Measurements from ENCODE around the gene WNT9A.

WNT9A gene

DNA sequence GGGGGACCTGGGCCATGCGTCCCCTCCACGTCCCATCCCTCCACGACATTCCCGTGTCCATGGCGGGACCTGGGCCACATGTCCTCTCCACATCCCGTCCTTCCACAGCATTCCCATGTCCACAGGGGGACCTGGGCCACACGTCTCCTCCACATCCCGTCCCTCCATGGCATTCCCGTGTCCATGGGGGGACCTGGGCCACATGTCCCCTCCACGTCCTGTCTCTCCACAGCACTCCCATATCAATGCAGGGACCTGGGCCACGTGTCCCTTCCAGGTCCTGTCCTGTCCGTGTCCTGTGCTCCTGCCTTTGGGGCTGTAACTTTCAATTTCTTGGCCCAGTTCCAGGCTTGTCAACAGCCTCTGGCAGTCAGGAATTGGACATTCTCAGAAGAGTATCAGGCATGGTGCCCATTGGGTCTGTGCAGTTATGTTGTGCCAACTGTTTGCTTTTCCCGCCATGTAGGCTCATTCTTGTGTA lies 47.1 kb downstream of the WNT9A start:
- no peak for FAIRE-seq
- TF ChIP-seq TAF1 (IDR thresholded peaks at IDR 0.05; ENCODE audit: borderline replicate concordance, low read depth, low read length) (no peak), POLR2A (IDR thresholded peaks at IDR 0.05; ENCODE audit: low read depth, low read length) (no peak), POLR2AphosphoS5 (IDR thresholded peaks at IDR 0.05; ENCODE audit: low read depth, low read length) (no peak)
- DNase-seq (ENCODE audit: insufficient read length): no peak

DNA sequence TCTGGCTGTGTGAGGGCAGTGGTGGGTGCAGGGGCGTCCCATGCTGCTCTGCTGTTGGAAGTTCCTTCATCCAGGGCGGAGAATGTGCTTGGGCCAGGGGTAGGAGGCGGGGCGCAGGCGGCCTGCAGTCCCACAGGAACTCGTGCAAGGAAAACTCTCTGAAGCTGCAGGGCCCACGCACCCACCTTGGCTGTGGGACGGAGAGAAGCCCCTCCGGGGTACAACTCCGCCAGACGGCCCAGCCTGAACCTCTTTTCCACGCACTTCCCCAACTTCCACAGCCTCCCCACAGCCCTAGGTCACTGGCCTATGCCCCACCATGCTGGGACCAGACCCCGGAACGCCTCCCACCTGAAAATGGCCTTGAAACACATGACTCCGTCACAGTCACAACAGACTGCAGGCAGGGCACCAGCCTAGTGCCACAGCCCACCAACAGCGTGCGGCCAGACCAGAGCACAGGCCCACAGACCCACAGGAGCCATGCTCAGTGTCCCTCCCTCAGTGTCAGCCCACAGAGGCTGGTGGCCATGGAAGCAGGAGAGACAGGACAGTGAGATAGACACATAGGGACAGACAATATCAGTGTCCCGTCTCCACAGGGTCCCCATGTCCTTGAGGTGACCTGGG lies 47.8 kb downstream of the WNT9A start:
- DNase-seq (ENCODE audit: insufficient read length) (no peak), FAIRE-seq (no peak)
- no peak for TF ChIP-seq POLR2AphosphoS5 (IDR thresholded peaks at IDR 0.05; ENCODE audit: low read depth, low read length)
- no peak for TF ChIP-seq TAF1 (IDR thresholded peaks at IDR 0.05; ENCODE audit: borderline replicate concordance, low read depth, low read length)
- TF ChIP-seq POLR2A (IDR thresholded peaks at IDR 0.05; ENCODE audit: low read depth, low read length): no peak

DNA sequence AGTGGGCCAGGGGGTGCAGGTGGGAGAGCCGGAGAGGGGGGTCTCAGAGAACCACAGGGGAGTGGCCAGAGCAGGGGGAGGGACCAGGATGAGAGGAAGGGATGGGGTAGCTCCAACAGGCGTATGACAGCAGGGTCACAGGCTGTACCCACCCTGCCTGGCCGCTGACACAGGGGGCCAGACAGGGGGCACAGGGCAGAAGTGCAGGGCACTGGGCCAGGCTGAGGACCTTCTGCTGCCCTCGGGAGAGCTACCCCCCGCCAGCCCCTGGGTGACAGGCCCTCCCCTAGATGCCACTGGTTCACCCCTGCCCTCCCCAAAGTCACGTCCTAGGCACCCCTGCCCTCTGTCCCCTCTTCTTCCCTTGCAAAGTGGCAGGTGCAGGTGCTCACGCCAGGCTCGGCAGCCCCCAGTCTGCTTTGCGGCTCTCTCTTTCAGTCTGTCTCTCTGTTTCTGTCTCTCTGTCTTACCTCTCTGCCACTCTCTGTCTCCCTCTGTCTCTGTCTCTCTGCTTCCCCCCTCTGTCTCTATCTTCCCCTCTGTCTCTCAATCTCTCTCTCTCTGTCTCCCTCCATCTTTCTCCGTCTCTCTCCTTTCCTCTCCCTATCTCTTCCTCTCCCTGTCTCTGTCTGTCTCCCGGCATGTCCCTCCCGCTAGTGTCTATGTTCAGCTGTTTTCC lies 48.5 kb downstream of the WNT9A start:
- no peak for DNase-seq (ENCODE audit: insufficient read length)
- TF ChIP-seq TAF1 (IDR thresholded peaks at IDR 0.05; ENCODE audit: borderline replicate concordance, low read depth, low read length) (no peak), POLR2A (IDR thresholded peaks at IDR 0.05; ENCODE audit: low read depth, low read length) (no peak), POLR2AphosphoS5 (IDR thresholded peaks at IDR 0.05; ENCODE audit: low read depth, low read length) (no peak)
- FAIRE-seq: no peak

DNA sequence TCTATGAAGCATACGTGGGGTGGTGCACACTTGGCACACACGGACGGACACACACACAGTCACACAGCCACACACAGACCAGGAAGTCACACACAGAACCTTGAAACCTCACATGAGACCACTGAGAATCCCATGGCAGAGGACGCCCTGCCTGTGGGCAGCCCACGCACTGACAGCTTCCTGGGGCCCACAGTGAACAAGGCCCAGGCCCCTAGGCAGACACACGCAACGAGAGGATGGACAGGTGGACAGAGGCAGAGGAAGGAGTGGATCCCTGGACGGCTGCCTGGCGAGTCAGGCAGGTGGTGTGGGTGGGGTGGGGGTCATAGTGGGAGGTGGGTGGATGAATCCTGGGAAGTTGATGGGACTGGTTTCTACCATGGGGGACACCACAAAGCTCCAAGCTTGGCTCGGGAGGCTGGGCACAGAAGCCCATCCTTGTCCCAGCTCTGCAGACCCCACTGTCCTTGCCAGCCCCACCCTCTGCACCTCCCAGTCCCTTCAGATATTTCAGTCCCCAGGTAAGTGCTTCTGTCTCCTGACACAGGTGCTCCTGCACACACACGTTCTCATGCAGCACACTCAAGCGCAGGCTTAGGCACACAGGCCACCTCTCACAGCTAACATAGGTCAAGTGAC lies 49.1 kb downstream of the WNT9A start:
- TF ChIP-seq POLR2AphosphoS5 (IDR thresholded peaks at IDR 0.05; ENCODE audit: low read depth, low read length) (no peak), TAF1 (IDR thresholded peaks at IDR 0.05; ENCODE audit: borderline replicate concordance, low read depth, low read length) (no peak), POLR2A (IDR thresholded peaks at IDR 0.05; ENCODE audit: low read depth, low read length) (no peak)
- DNase-seq (ENCODE audit: insufficient read length): no peak

DNA sequence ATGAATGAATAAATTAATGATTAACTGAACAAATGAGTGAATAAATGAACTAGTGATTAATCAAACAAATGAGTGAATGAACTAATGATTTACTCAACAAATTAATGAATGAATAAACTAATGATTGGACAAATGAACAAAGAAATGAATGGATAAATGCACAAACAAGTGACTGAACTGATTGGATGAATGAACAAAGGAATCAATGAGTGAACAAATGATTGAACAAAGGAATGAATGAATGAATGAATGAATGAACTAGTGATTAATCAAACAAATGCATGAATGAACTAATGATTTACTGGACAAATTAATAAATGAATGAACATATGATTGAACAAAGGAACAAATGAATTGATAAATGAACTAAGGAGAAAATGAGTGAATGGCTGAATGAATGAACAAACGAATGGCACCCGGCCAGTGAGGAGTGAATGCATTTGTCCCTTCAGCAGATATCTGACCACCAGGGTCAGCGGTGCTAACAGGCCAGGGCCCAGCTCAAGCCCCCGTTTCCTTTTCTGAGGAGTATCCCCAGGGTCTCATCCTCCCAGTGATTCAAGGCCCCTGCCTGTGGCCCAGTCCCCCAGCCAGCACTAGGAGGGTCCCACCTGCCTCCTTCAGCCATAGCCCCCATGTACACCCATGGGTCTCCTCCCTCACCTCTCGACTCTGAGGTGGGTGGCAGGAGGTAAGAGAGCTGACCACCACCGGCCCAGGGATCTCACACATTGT lies 49.9 kb downstream of the WNT9A start:
- no peak for FAIRE-seq
- TF ChIP-seq TAF1 (IDR thresholded peaks at IDR 0.05; ENCODE audit: borderline replicate concordance, low read depth, low read length) (no peak), POLR2A (IDR thresholded peaks at IDR 0.05; ENCODE audit: low read depth, low read length) (no peak), POLR2AphosphoS5 (IDR thresholded peaks at IDR 0.05; ENCODE audit: low read depth, low read length) (no peak)
- DNase-seq (ENCODE audit: insufficient read length): no peak

More for the DNA sequence above, 49.1 kb downstream of the WNT9A start:
- FAIRE-seq: no peak

DNA sequence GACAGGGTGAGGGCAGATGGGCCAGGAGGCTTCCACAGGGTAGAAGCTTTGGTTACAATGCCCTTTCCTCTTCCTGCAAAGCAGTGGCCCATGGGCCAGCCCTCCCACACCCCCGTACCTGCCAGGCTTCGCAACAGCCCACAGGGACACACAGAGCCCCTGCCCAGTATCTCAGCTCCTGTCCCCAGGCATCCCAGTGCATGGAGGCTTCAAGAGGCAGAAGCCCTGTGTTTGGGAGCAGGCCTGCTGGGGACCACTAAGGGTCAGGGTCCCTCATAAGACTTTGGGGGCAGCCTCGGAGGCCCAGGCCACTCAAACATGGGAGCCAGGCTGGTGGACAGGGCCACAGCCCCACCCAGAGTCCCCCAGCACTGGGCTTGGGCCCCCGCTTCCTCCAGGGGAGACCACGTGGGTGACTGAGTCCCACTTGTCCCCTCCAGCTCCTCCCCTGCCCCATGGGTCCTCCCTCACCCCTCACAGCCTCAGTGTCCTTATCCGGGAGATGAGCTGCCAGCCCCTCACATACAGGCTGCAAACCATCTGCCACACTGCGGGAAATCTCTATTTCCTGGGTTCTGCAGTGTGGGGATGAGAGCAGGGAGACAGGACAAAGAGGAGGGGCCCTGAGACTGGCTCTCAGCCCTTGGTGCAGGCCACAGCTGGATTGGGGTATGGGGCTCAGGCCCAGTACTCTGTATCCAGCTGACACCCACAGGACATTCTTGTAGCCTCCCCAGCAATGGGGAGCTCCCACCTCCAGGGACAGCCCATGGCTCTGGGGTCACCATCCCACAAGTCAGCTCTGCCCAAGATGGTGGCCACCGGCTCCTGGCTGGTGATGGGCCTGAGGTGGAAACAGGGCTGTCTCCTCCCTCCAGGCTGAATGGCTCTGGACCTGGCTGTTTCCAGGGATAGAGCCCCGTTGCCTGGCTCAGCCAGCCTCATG lies 50.7 kb downstream of the WNT9A start:
- FAIRE-seq (no peak), DNase-seq (ENCODE audit: insufficient read length) (no peak)
- TF ChIP-seq POLR2A (IDR thresholded peaks at IDR 0.05; ENCODE audit: low read depth, low read length) (no peak), POLR2AphosphoS5 (IDR thresholded peaks at IDR 0.05; ENCODE audit: low read depth, low read length) (no peak), TAF1 (IDR thresholded peaks at IDR 0.05; ENCODE audit: borderline replicate concordance, low read depth, low read length) (no peak)

DNA sequence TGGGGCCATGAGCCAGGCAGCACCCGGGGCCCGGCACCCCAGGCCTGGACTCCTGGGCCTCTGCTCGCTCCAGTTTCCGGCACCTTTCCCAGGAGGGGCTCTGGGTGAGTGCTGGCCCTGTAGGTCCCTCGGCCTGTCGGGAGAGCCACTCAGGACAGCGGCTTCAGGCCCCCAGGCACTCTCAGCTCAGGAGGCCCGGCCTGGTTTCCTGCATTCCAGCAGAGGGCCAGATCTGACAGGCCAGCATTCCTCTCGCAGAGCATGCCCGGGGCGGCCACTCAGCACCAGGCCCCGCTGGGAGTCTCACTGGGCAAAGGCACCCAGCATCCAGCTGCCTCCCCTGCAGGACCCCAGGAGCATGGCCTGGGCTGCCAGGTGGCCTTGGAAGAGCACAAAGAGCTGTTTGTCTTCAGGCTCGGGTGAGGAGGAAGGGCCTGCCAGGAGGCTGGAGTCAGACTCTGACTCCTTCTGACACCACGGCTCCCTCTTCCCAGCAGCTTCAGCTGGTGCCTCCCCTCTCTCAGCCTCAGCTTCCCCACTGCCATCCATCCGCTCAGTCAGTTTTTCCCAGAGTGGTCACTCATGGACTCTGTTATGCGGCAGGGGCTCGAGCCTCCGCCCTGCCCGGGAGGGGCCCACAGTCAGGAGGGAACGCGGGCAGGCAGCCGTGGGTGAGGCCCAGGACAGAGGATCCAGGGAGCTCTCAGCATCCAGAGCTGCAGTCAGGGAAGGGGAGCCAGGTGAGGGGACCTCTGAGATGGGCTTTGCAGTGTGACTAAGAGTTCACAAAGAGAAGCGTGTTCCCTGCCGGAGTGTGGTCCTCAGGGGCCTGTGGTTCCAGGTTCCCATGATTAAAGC lies 51.7 kb downstream of the WNT9A start:
- DNase-seq (ENCODE audit: insufficient read length): no peak
- FAIRE-seq: no peak
- no peak for TF ChIP-seq POLR2A (IDR thresholded peaks at IDR 0.05; ENCODE audit: low read depth, low read length)
- TF ChIP-seq POLR2AphosphoS5 (IDR thresholded peaks at IDR 0.05; ENCODE audit: low read depth, low read length): no peak
- no peak for TF ChIP-seq TAF1 (IDR thresholded peaks at IDR 0.05; ENCODE audit: borderline replicate concordance, low read depth, low read length)

DNA sequence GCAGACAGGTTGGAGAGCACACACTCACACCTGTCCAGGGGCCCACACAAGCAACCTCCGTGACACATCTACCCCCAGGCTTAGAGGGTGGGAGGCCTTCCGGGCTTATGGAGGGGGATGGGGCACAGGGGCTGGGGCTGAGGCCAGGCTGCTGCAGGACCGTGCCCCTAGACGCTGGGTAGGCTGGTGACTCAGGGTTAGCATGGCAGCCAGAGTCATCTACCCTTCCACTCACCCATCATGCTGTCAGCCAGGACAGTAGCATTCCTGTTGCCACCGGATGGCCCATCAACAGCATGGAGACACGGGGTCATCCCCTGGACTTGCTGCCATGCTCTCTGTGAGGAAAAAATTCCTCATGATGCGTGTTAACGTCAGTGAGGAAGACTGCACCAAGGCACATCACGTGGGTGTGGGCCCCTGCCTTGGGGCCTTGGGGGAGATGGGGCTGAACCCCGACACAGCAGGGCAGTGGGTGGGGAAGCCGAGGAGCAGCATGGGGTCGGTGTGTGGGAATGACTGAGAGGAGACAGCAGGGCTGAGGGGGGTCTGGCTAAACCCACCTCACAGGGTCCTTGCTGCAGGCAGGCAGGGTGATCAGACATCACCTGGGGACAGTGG lies 52.8 kb downstream of the WNT9A start:
- no peak for TF ChIP-seq TAF1 (IDR thresholded peaks at IDR 0.05; ENCODE audit: borderline replicate concordance, low read depth, low read length)
- no peak for TF ChIP-seq POLR2AphosphoS5 (IDR thresholded peaks at IDR 0.05; ENCODE audit: low read depth, low read length)
- TF ChIP-seq POLR2A (IDR thresholded peaks at IDR 0.05; ENCODE audit: low read depth, low read length): no peak
- FAIRE-seq (no peak), DNase-seq (ENCODE audit: insufficient read length) (no peak)

DNA sequence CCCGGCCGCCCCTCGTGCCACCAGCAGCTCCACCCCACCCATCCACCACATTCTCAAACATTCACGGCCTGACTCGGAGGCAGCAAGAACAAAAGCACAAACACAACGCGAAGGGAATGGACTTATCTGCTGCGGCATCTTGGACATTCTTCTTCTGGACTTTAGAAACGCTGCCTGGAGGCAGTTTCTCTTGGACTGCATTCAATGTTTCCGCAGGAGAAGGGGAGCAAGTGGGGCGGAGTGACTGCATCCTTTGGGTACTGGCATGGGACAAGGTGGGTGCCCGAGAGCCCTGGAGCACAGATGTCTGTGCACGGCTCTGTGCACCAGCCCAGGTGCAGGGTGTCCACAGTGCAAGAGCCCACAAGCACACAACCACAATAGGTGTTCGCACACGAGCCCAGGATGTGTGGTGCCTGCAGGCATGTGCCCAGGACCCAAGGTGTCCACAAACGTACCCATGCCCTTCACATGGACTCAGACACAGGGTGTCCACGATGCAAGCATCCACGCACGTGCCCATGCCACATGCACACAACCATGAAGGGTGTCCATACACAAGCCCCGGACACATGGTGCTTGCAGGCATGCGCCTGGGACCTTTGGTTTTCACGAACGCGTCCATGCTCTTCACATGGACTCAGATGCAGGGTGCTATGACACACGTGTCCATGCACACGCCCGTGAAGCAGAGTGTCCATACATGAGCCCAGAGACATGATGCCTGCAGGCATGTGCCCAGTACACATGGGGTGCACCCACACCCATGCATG lies 53.6 kb downstream of the WNT9A start:
- no peak for FAIRE-seq
- DNase-seq (ENCODE audit: insufficient read length): no peak
- TF ChIP-seq TAF1 (IDR thresholded peaks at IDR 0.05; ENCODE audit: borderline replicate concordance, low read depth, low read length) (no peak), POLR2A (IDR thresholded peaks at IDR 0.05; ENCODE audit: low read depth, low read length) (no peak), POLR2AphosphoS5 (IDR thresholded peaks at IDR 0.05; ENCODE audit: low read depth, low read length) (no peak)
